Tracheal epithelial cell (primary cell): ENCODE measurements around the gene BMP6. TPM values are rescaled to one million over a fixed set of nuclear protein-coding genes. Genes with fewer than 3 reads are reported as not detected.

Experiments
- total RNA-seq: library from RNA; depleted of rRNA; stranded (reverse); fragments of >200 nt; gene quantifications from 2 replicates; pipeline ENCODE4 v1.2.1, GENCODE V29; 2014

The BMP6 gene
- total RNA-seq = 1.1 and 2.2 TPM in 2 replicates

DNA sequence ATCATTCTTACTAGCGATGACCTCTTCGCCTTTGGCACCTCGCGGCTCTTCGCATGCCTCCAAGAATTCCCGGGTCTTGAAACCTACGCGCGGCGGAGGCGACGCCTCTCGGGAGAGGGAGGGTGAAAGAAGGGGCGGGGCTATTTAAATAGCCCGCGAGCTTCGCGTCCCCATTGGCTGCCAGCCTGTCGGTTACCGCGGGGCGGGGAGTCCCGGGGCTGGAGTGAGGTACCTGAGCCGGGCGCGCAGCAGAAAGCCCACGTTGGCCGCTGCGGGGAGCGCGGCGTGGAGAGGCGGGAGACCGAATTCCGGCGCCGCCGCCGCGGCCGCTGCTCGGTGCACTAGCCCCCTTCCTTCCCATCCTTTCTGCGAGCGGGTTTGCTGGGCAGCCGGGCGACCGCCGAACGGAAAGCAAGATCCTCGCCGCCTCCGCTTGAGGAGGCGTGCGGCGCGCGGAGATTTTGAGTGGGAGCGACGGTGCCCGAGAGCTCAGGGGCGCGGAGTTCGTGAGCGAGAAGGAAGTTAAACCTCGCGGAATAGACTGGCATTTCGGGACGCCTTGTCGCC, at the start of gene BMP6:
Gene BMP6 (plus strand): TSS at position 251 of the 567 bp plus-strand sequence. CDS start 857 bp downstream, outside the sequence.

DNA sequence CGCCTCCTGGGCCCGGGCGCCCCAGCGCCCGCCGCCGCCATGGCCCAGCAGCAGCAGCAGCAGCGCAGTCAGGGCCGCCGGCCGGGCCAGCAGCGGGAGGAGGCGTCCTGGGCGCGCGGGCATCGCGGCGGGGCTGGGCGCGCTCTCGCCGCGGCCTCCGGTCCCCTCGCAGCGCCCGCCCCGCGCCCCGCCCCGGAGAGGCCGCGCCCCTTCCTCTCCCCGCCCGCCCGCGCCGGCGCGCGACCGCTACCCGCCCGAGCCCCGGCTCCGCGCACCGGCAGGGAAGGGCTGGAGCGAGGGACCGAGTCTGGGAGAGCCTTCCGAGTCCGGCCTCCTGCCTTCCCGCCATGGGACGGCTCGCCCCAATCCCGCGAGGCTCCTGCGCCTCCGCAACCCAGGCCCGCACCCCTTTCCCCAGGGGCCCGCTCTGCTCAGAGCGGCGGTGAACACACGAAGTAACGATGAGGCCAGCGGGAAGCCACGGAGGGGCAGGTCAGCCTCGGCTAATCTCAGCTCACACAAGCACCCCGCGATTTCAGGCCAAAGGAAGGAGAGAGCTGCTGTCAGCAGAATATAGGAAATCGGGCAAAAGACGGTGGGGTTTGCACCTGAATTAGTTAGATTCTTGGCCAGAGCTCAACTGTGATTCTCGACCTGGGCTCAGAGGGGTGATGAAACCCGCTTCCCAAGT, 184.9 kb downstream of the BMP6 start, which contains the start of gene TXNDC5:
Gene TXNDC5 (minus strand): TSS at position 135 of the 691 bp plus-strand sequence. CDS start 12 bp downstream, at position 123.

Other genes starting within 250 kb of the BMP6 start
- gene DSP, start 184.4 kb upstream of the BMP6 start, total RNA-seq = 710 and 886 TPM in 2 replicates
- gene SNRNP48, start 135.9 kb upstream of the BMP6 start, total RNA-seq = 9.2 and 12.1 TPM in 2 replicates
- 320 and 322 TPM in 2 replicates for gene TXNDC5, start 184.7 kb downstream of the BMP6 start, total RNA-seq